GM12878 (cell line): Measurements from ENCODE around the gene VEPH1.

Source experiments
- BHLHE40 ChIP-seq, 2 experiments: fragments of 450-650 bp in 1 of 2; IDR thresholded peaks; 2 replicates each; pipeline ENCODE4 v1.6.1; 2011 to 2017; ENCODE audit warnings: low read depth in 2 of 2, borderline replicate concordance in 1 of 2, improper control_type of control experiment in 1 of 2, low read length in 1 of 2, mild to moderate bottlenecking in 1 of 2
- BRCA1 ChIP-seq: IDR thresholded peaks from 2 replicates; pipeline ENCODE4 v1.6.1; 2011; ENCODE audit warnings: low read depth, low read length, improper control_type of control experiment
- CEBPB ChIP-seq, 2 experiments: fragments of 150-350 bp in 1 of 2; IDR thresholded peaks; 2 replicates each; pipeline ENCODE4 v1.6.1; 2012 to 2014; ENCODE audit warnings: low read depth in 2 of 2, low read length in 2 of 2, borderline replicate concordance in 1 of 2, inconsistent platforms in 1 of 2
- CREB1 ChIP-seq: IDR thresholded peaks from 2 replicates; pipeline ENCODE4 v1.6.1; 2012; ENCODE audit warnings: low read depth, mild to moderate bottlenecking, inconsistent platforms
- EZH2 ChIP-seq: IDR thresholded peaks from 2 replicates; pipeline ENCODE4 v1.6.1; 2012; ENCODE audit warnings: low read depth, mild to moderate bottlenecking, control low read depth, inconsistent platforms, low read length, borderline replicate concordance; ENCODE audit not compliant: control insufficient read depth
- FOXK2 ChIP-seq: fragments of 450-650 bp; IDR thresholded peaks from 2 replicates; pipeline ENCODE4 v1.6.1; 2017; ENCODE audit warnings: mild to moderate bottlenecking, moderate library complexity
- GABPA ChIP-seq: IDR thresholded peaks from 2 replicates; pipeline ENCODE4 v1.6.1; 2014; ENCODE audit warnings: antibody characterized with exemption, low read depth, mild to moderate bottlenecking, inconsistent platforms
- KDM1A ChIP-seq: fragments of 200-600 bp; sonication (generic); IDR thresholded peaks from 2 replicates; pipeline ENCODE4 v1.6.1; 2016; ENCODE audit warnings: borderline replicate concordance
- MYC ChIP-seq: IDR thresholded peaks from 2 replicates; pipeline ENCODE4 v1.6.1; 2011; ENCODE audit warnings: mild to moderate bottlenecking, low read length, moderate library complexity, inconsistent platforms; ENCODE audit not compliant: insufficient read depth, insufficient replicate concordance, insufficient read length, severe bottlenecking
- POLR2A ChIP-seq: IDR thresholded peaks from 2 replicates; pipeline ENCODE4 v1.6.1; 2011; ENCODE audit warnings: low read depth, mild to moderate bottlenecking, low read length
- RAD21 ChIP-seq: IDR thresholded peaks from 2 replicates; pipeline ENCODE4 v1.6.1; 2011; ENCODE audit warnings: mild to moderate bottlenecking, low read depth, low read length, moderate library complexity; ENCODE audit not compliant: insufficient read depth
- SIN3A ChIP-seq: IDR thresholded peaks from 2 replicates; pipeline ENCODE4 v1.6.1; 2012; ENCODE audit warnings: low read depth, low read length, improper control_type of control experiment
- TF ChIP-seq, protein P1 (sequence below), 3 experiments: IDR thresholded peaks in 2 of 3; conservative IDR thresholded peaks in 1 of 3; 2 replicates each; pipeline ENCODE4 v1.5.1; 2011; ENCODE audit warnings: low read depth in 3 of 3, low read length in 3 of 3, mild to moderate bottlenecking in 3 of 3, control low read depth in 2 of 3, moderate library complexity in 2 of 3, inconsistent platforms in 1 of 3, mixed read lengths in 1 of 3; ENCODE audit not compliant: control insufficient read depth in 2 of 3, insufficient read depth in 1 of 3; ENCODE audit errors: extremely low read depth in 1 of 3

DNA sequence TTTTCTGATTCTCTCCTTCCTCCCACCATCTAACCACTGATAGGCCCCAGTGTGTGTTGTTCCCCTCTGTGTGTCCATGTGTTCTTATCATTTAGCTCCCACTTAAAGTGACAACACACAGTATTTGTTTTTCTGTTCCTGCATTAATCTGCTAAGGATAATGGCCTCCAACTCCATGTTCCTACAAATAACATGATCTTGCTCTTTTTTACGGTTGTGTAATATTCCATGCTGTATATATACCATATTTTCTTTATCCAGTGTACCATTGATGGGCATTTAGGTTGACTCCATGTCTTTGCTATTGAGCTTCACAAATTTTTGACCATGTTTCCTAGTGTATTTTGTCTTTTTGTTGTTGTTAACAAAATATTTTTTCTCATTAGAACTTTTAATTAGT, 30.6 kb downstream of the VEPH1 start:
- TF ChIP-seq BHLHE40 (IDR thresholded peaks at IDR 0.05; ENCODE audit: borderline replicate concordance in 1 of 2, low read depth in 2 of 2, low read length in 1 of 2) (no peak), POLR2A (no peak), BRCA1 (no peak), CEBPB (IDR thresholded peaks at IDR 0.05; ENCODE audit: borderline replicate concordance in 1 of 2, low read depth in 2 of 2, low read length in 2 of 2) (no peak), RAD21 (no peak), GABPA (no peak), EZH2 (no peak), FOXK2 (no peak), KDM1A (no peak), CREB1 (no peak), MYC (no peak), SIN3A (no peak)
- TF ChIP-seq, protein P1, sequence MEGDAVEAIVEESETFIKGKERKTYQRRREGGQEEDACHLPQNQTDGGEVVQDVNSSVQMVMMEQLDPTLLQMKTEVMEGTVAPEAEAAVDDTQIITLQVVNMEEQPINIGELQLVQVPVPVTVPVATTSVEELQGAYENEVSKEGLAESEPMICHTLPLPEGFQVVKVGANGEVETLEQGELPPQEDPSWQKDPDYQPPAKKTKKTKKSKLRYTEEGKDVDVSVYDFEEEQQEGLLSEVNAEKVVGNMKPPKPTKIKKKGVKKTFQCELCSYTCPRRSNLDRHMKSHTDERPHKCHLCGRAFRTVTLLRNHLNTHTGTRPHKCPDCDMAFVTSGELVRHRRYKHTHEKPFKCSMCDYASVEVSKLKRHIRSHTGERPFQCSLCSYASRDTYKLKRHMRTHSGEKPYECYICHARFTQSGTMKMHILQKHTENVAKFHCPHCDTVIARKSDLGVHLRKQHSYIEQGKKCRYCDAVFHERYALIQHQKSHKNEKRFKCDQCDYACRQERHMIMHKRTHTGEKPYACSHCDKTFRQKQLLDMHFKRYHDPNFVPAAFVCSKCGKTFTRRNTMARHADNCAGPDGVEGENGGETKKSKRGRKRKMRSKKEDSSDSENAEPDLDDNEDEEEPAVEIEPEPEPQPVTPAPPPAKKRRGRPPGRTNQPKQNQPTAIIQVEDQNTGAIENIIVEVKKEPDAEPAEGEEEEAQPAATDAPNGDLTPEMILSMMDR (IDR thresholded peaks at IDR 0.05 in 2 of 3, conservative IDR thresholded peaks at IDR 0.05 in 1 of 3; ENCODE audit: control insufficient read depth in 2 of 3, extremely low read depth in 1 of 3, insufficient read depth in 1 of 3, low read depth in 3 of 3, low read length in 3 of 3): no peak
